NCI-H2171 (cell line): ENCODE results near the gene OR51I2.

ENCODE experiments used
- DNase-seq: peaks from one replicate; lab custom pipeline; 2025; lab: John Stamatoyannopoulos, UW

The OR51I2 gene

GRCh38 chr11:5449023-5449422, at the start of gene OR51I2:
Gene OR51I2, plus strand, starts transcription at chr11:5449323. Its CDS starts 4,166 bp downstream, at chr11:5453489.
- DNase-seq, result no peak

DNA sequence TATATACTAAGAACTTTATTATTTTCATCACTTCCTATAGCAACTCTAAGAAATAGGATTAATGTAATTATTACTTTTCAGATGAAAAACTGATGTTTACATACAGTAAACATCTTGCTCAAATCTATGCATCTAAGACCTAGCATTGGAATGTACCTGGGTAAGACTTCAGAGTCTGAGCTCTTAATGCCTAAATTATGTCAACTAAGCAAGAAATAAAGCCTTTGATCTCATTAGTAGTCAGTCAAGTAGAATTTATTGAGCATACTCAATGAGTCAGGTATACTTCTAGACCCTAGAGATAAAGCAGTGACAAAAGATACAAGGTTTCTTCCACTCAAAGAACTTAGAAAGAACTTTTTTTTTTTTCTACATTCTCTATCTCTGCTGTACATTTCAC, 44.0 kb upstream of the OR51I2 start:
- DNase-seq, result no peak

DNA sequence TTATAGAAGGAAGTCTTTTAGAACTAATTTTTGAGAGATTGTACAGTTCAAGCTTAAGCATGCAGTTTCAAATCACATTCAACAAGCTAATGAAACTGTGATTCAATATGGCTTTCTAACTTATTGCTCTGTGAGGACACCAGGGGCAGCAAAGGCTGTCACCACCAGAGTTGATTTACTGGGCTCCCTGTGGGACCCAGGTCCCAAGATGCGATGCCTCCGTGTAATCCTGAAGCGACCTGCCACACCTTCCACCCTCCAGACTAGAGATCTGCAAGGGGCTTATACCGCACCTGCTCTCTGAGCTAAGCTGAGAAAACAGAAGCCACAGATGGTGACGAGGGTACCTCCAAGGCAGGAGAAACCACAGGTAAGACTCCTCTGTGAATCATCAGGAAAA, 28.1 kb upstream of the OR51I2 start:
- no peak for DNase-seq

DNA sequence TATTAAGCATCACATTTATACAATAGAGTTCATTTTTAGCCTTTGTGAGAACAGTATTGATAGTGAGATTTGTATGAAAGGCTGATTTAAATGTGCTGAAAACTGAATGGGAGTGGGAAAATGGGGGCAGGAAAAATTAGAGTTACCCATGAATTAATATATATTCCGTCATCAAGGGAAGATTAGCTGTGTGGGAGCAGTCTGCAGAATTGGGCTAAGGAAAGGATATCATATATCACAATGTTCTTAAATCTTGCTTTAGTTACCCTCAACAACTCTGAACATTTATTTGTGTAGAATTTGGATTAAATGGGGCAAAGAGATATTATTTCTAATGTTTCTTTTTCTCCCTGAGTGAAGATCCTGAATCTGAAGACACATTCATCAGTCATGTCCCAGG, 27.3 kb upstream of the OR51I2 start, which contains the start of gene OR51Q1:
TSS of gene OR51Q1 (plus strand) at position 301 of the 400 bp plus-strand sequence. CDS start at position 391, 90 bp downstream.
- DNase-seq, result no peak

DNA sequence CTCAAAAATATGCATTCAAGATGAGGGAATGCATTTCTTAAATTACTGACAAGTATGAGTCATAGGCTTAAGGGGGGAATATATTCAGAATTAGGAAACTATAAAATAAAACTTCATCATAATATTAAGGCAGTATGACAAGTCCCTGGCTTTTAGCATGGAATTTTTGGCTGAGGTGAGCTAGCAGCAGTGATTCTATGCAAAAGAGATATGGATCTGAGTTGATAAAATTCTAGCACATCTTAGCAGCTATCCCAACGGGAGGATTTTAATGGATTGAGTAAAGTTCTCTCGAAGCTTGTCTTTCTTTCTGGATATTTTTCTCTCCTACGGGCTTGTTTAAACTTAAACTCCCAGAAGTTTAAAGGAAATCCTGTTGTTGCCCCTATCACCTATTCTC, 26.0 kb upstream of the OR51I2 start:
- DNase-seq, result no peak

GRCh38 chr11:5441414-5441813, 7.7 kb upstream of the OR51I2 start, which contains the start of gene OR51I1:
Gene OR51I1, minus strand, starts transcription at chr11:5441514. Its CDS starts 0 bp downstream, at chr11:5441514.
- DNase-seq, result no peak

GRCh38 chr11:5443835-5444393, 5.2 kb upstream of the OR51I2 start:
- no peak for DNase-seq

DNA sequence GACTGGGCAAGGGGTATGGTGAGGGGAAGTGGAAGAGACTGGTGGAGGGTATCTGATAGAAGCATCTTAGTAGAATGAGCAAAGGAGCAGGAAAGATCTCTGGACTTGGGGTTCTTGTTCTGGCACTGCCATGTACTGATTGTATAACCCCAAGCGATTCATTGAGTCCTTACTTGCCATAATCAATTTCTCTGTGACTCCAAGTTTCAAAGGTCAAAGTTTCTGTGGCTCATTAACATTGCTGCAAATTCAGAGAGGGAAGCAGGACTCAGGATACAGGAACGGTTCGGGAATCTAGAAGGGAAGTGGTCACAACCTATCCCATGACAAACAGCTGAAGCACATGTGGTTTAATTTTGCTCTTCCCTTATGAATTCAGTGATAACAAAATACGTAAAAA, 309 bp downstream of the OR51I2 start:
- DNase-seq, result no peak

GRCh38 chr11:5460983-5461621, 12.0 kb downstream of the OR51I2 start:
- no peak for DNase-seq

GRCh38 chr11:5467527-5467926, 18.4 kb downstream of the OR51I2 start:
- no peak for DNase-seq

- no peak for DNase-seq
These were observed 24.8 kb downstream of the OR51I2 start for GRCh38 chr11:5473921-5474320.

GRCh38 chr11:5476186-5476819, 27.2 kb downstream of the OR51I2 start:
- no peak for DNase-seq

GRCh38 chr11:5486003-5486402, 36.9 kb downstream of the OR51I2 start:
- no peak for DNase-seq

DNA sequence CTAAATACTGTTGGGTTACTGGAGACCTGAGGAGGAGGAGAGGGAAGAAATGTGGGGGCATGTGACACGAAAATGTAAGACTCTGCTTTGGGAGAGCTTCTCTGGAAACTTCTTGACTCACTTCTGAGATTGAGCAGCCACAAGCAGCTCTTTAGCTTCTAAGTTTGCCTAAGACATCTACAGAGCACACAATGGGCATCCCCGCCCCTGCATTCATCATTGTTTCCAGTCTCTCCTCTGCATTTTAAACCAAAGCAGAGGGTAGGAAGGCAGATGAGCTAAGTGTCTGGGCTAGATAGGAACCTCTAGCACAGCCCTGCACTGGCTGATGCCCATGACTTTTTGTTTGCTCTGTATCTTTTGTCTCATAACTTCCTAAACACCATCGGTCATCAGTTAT, 37.3 kb downstream of the OR51I2 start:
- no peak for DNase-seq

DNA sequence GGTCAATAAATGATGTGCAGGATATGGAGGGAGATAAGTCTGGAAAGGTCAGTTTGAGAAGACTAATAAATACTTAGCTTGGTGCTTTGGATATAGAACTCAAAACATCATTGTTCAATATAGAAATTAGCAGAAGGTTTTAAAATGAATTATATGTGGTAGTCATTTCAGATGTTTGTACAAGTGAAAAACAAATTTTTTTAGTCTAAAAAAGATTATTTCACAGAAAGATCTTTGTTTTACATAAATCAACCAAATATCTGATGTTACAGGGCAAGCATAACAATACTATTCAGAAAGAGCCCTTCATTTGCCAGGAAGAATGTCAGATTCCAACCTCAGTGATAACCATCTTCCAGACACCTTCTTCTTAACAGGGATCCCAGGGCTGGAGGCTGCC, 39.3 kb downstream of the OR51I2 start, which contains the start of gene OR52D1:
TSS of gene OR52D1 (plus strand) at position 301 of the 400 bp plus-strand sequence. CDS start at position 323, 22 bp downstream.
- no peak for DNase-seq

DNA sequence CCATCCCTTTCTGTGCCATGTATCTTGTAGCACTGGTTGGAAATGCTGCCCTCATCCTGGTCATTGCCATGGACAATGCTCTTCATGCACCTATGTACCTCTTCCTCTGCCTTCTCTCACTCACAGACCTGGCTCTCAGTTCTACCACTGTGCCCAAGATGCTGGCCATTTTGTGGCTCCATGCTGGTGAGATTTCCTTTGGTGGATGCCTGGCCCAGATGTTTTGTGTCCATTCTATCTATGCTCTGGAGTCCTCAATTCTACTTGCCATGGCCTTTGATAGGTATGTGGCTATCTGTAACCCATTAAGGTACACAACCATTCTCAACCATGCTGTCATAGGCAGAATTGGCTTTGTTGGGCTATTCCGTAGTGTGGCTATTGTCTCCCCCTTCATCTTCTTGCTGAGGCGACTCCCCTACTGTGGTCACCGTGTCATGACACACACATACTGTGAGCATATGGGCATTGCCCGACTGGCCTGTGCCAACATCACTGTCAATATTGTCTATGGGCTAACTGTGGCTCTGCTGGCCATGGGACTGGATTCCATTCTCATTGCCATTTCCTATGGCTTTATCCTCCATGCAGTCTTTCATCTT, 39.8 kb downstream of the OR51I2 start:
- no peak for DNase-seq

- DNase-seq, result no peak
These were observed 40.6 kb downstream of the OR51I2 start for GRCh38 chr11:5489576-5490357.

DNA sequence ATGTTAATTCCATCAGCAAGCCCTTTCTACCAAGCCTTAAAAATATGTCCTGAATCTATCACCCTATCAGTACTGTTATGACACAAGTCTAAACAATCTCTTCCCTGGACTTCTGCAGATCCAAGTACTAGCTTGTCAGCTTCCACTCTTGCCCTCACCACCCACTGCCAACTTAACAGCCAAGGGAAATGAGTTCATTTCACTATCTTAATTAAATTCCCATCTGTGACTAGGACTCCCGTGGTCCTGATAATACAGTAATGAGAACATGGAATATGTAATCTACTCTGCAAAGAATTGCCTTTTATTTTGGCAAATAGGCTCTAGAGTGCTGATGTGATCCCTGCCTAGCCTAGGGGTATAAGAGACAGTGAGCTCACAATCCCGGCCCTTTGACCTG, 50.5 kb downstream of the OR51I2 start:
- DNase-seq, result no peak

DNA sequence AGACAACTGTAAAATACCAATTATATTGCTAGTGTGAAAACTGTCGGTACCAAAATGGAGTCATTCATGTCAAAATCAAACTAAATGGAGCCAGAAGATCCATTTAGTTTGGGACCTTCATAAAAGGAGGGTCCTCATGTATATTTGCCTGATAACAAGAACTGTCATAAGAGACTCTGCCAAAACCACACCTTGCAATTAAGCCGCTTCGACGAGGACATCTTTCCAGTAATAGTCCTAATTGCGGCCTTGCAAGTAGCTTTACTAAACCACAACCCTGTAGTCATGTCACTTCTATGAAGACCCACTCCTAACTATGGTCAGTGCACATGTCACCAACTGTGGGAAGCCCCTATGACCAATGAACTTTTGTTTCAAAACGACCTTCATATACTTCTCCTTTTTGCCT, 51.3 kb downstream of the OR51I2 start:
- no peak for DNase-seq

DNA sequence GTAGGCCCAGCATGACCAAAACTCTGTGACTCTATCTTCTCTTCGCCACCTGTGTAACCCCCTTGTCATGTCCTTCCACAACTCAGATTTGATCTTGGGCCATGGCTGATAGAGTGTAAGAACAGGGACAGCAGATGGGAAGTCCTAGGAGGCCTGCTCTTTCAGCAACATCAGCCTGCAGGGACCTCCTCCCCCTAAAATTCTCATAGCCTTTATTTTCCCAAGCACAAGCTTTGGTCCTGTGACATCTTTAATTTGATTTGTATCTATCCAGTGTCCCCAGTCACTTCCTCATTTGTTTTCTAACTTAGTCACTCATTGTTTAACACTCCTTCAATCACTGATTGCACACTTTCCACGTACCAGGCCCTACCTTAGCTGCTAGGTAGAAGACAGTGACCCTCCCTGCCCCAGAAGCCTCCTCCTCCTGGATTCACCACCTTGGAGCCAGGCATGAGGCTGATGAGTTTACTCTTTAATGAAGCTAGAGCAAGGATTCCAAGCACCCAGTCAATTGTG, 55.3 kb downstream of the OR51I2 start:
- DNase-seq, result no peak

DNA sequence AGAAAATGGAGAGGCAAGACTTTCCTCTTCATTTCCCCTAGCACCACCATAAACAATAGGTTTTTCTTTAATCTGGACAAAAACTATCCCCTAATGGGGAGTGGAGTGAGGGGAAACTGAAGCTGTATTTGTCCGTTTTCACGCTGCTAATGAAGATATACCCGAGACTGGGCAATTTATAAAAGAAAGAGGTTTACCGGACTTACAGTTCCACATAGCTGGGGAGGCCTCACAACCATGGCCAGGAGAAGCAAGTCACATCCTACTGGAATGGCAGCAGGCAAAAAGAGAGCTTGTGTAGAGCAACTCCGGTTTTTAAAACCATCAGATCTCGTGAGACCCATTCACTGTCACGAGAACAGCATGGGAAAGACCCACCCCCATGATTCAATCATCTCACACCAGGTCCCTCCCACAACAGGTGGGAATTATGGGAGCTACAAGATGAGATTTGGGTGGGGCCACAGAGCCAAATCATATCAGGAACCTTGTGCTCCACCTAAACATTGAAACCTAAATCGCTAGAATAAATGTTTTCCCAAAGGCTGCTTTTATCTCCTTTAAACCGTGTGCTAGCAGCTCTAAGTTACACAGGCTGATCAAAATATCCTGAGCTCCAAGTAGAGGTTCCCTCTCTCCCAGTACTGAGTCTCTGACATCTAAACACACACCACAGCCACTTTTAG, 56.4 kb downstream of the OR51I2 start:
- no peak for DNase-seq
